Measurements from ENCODE around the gene NAB2. TPM values are rescaled to one million over a fixed set of nuclear protein-coding genes. Genes with fewer than 3 reads are reported as not detected.
"Not testable (repeated sequence)": the region's sequence is repeated elsewhere in the genome, so short reads cannot be mapped to it uniquely, and the experiment has no call there.

The NAB2 gene
- total RNA-seq (2014; rRNA removed; shearing (Covaris generic)): 17.8 and 19.3 TPM in 2 replicates

GRCh38 chr12:57088354-57089270 lies at the start of gene NAB2:
Gene NAB2 (plus strand): TSS chr12:57089114. CDS start chr12:57089272, 158 bp downstream.
- DNase-seq (ENCODE audit: low spot score): peak; percentile 94

GRCh38 chr12:57040211-57040610 lies 48.7 kb upstream of the NAB2 start:
- no peak for DNase-seq (ENCODE audit: low spot score)

- DNase-seq (ENCODE audit: low spot score): no peak
Measured at GRCh38 chr12:57040750-57041149, 48.2 kb upstream of the NAB2 start.

- no peak for DNase-seq (ENCODE audit: low spot score)
Measured at GRCh38 chr12:57042695-57043094, 46.2 kb upstream of the NAB2 start.

- DNase-seq (ENCODE audit: low spot score): no peak
Measured at GRCh38 chr12:57044468-57044867, 44.4 kb upstream of the NAB2 start.

GRCh38 chr12:57044889-57045288 lies 44.0 kb upstream of the NAB2 start:
- DNase-seq (ENCODE audit: low spot score): no peak

- no peak for DNase-seq (ENCODE audit: low spot score)
Measured at GRCh38 chr12:57046086-57046791, 42.7 kb upstream of the NAB2 start.

- no peak for DNase-seq (ENCODE audit: low spot score)
Measured at GRCh38 chr12:57046947-57047890, 41.7 kb upstream of the NAB2 start.

- no peak for DNase-seq (ENCODE audit: low spot score)
Measured at GRCh38 chr12:57047981-57048380, 40.9 kb upstream of the NAB2 start.

- DNase-seq (ENCODE audit: low spot score): no peak
Measured at GRCh38 chr12:57048423-57049118, 40.3 kb upstream of the NAB2 start.

GRCh38 chr12:57049119-57049446 lies 39.8 kb upstream of the NAB2 start:
- DNase-seq (ENCODE audit: low spot score): no peak

GRCh38 chr12:57049890-57050289 lies 39.0 kb upstream of the NAB2 start, which contains the start of gene MYO1A:
Gene MYO1A (minus strand): TSS chr12:57050129. CDS start chr12:57048323, 1,806 bp downstream.
- DNase-seq (ENCODE audit: low spot score): peak; percentile 32

GRCh38 chr12:57051011-57051410 lies 37.9 kb upstream of the NAB2 start:
- DNase-seq (ENCODE audit: low spot score): no peak

GRCh38 chr12:57053146-57053545 lies 35.8 kb upstream of the NAB2 start:
- not testable (repeated sequence) for DNase-seq (ENCODE audit: low spot score)

GRCh38 chr12:57053901-57054300 lies 35.0 kb upstream of the NAB2 start:
- DNase-seq (ENCODE audit: low spot score): not testable (repeated sequence)

- no peak for DNase-seq (ENCODE audit: low spot score)
Measured at GRCh38 chr12:57055824-57056223, 33.1 kb upstream of the NAB2 start.

GRCh38 chr12:57057067-57057751 lies 31.7 kb upstream of the NAB2 start:
- DNase-seq (ENCODE audit: low spot score): no peak

- no peak for DNase-seq (ENCODE audit: low spot score)
Measured at GRCh38 chr12:57058454-57058853, 30.5 kb upstream of the NAB2 start.

- no peak for DNase-seq (ENCODE audit: low spot score)
Measured at GRCh38 chr12:57063991-57064685, 24.8 kb upstream of the NAB2 start.

GRCh38 chr12:57066245-57066644 lies 22.7 kb upstream of the NAB2 start:
- no peak for DNase-seq (ENCODE audit: low spot score)
